Measurements from ENCODE around the gene MAPK11.

DNA sequence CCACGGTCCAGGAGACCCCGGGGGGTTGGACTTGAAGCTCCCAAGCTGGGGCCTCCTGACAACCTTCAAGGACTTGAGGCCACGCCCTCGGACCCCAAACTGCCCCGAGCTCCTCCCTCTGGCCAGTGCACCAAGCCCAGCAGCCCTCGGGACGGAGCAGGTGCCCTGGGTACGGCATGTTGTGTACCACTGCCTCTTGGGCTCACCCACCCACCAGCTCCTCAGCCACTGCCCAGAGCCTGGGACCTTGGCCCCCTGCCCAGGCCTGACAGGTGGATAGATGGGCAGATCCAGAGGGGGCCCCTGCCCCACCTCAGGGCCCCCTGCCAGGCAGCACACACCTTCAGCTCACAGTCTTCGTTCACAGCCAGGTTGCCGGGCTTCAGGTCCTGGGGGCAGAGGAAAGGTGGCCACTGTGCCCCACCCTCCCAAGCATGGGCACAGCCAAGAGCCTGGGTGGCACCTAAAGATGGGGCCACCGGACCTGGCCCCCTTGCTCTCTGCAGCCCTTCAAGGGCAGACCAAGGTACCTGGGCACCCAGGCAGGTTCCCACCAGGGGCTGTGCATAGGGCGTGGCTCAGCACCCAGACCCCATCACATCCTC is 13.8 kb downstream of the MAPK11 start:
- TF ChIP-seq, protein P1, sequence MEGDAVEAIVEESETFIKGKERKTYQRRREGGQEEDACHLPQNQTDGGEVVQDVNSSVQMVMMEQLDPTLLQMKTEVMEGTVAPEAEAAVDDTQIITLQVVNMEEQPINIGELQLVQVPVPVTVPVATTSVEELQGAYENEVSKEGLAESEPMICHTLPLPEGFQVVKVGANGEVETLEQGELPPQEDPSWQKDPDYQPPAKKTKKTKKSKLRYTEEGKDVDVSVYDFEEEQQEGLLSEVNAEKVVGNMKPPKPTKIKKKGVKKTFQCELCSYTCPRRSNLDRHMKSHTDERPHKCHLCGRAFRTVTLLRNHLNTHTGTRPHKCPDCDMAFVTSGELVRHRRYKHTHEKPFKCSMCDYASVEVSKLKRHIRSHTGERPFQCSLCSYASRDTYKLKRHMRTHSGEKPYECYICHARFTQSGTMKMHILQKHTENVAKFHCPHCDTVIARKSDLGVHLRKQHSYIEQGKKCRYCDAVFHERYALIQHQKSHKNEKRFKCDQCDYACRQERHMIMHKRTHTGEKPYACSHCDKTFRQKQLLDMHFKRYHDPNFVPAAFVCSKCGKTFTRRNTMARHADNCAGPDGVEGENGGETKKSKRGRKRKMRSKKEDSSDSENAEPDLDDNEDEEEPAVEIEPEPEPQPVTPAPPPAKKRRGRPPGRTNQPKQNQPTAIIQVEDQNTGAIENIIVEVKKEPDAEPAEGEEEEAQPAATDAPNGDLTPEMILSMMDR (IDR thresholded peaks at IDR 0.05), result no peak
- no peak for TF ChIP-seq POLR2A (IDR thresholded peaks at IDR 0.05)

Data from right lobe of liver (tissue), 4 donors.